IMR-90 (cell line): ENCODE measurements around the gene CRYBG3. TPM values are rescaled to one million over a fixed set of nuclear protein-coding genes. Genes with fewer than 3 reads are reported as not detected.

Source experiments
- ATAC-seq: fragments of 200-7000 bp; cut with Tn5 transposase; 2 replicates; pipeline ENCODE4 v1.9.1; 2020; ENCODE audit warnings: low read depth, mild to moderate bottlenecking, moderate library complexity
- BruUV-seq: library from RNA; stranded (reverse); fragments of 400-500 nt; replicated peaks from 2 replicates; lab custom pipeline; 2021; lab: Mats Ljungman, UMichigan
- CTCF ChIA-PET: fragments of 300-600 bp; formaldehyde crosslinking; extraction: SDS; loops from one replicate; lab custom pipeline; 2021; ENCODE audit warnings: antibody characterized with exemption; lab: Yijun Ruan, JAX
- POLR2A ChIA-PET: fragments of 300-600 bp; sonication (Branson Sonifier 250); formaldehyde crosslinking; loops from one replicate; lab custom pipeline; 2022; ENCODE audit warnings: antibody characterized with exemption; ENCODE audit not compliant: unreplicated experiment; lab: Charles Lee
- DNase-seq: peaks from one replicate; pipeline ENCODE4 v3.0.0; 2013
- H2AFZ ChIP-seq: replicated peaks from 2 replicates; pipeline ENCODE3; 2013; ENCODE audit warnings: low read length, mild to moderate bottlenecking; ENCODE audit not compliant: poor library complexity
- H2AK5ac ChIP-seq: 2 replicates; pipeline ENCODE4 v1.6.1; 2013; ENCODE audit warnings: low read depth, low read length, inconsistent platforms
- H2AK9ac ChIP-seq: replicated peaks from 2 replicates; pipeline ENCODE3; 2013; ENCODE audit warnings: mild to moderate bottlenecking, low read depth, low read length, moderate library complexity; ENCODE audit not compliant: poor library complexity
- H2BK120ac ChIP-seq: 2 replicates; pipeline ENCODE4 v1.6.1; 2013; ENCODE audit warnings: low read depth, low read length, inconsistent platforms
- H2BK15ac ChIP-seq: 3 replicates; pipeline ENCODE4 v1.6.1; 2013; ENCODE audit warnings: low read depth, low read length, inconsistent platforms
- H2BK20ac ChIP-seq: 2 replicates; pipeline ENCODE4 v1.6.1; 2013; ENCODE audit warnings: low read depth, mild to moderate bottlenecking, inconsistent platforms, low read length, moderate library complexity
- H2BK5ac ChIP-seq: 2 replicates; pipeline ENCODE4 v1.6.1; 2013; ENCODE audit warnings: mild to moderate bottlenecking, low read depth, low read length, inconsistent platforms; ENCODE audit not compliant: poor library complexity, severe bottlenecking
- H3K14ac ChIP-seq: replicated peaks from 2 replicates; pipeline ENCODE4 v1.6.1; 2013; ENCODE audit warnings: low read depth, low read length, inconsistent platforms
- H3K18ac ChIP-seq: 2 replicates; pipeline ENCODE4 v1.6.1; 2013; ENCODE audit warnings: low read depth, low read length, control low read depth
- H3K23ac ChIP-seq: 2 replicates; pipeline ENCODE4 v1.6.1; 2013; ENCODE audit warnings: low read depth, low read length, inconsistent platforms
- H3K27ac ChIP-seq: 2 replicates; pipeline ENCODE4 v1.5.1; 2013; ENCODE audit warnings: mild to moderate bottlenecking, control low read depth, low read length; ENCODE audit not compliant: insufficient read depth
- H3K27me3 ChIP-seq: 2 replicates; pipeline ENCODE4 v1.6.1; 2013; ENCODE audit warnings: low read length; ENCODE audit not compliant: control insufficient read depth, insufficient read depth
- H3K36me3 ChIP-seq: 2 replicates; pipeline ENCODE4 v1.6.1; 2013; ENCODE audit warnings: low read length, mixed read lengths; ENCODE audit not compliant: control insufficient read depth, insufficient read depth
- H3K4ac ChIP-seq: 2 replicates; pipeline ENCODE4 v1.6.1; 2013; ENCODE audit warnings: low read depth, low read length, inconsistent platforms
- H3K4me1 ChIP-seq: 2 replicates; pipeline ENCODE4 v1.6.1; 2013; ENCODE audit warnings: low read length, mixed read lengths; ENCODE audit not compliant: control insufficient read depth, insufficient read depth
- H3K4me2 ChIP-seq: 2 replicates; pipeline ENCODE4 v1.6.1; 2013; ENCODE audit warnings: low read depth, mild to moderate bottlenecking, control low read depth, low read length, moderate library complexity
- H3K4me3 ChIP-seq: 2 replicates; pipeline ENCODE4 v1.5.1; 2013; ENCODE audit warnings: low read depth, mild to moderate bottlenecking, control low read depth, low read length, moderate library complexity; ENCODE audit not compliant: insufficient read depth
- H3K56ac ChIP-seq: 2 replicates; pipeline ENCODE4 v1.6.1; 2013; ENCODE audit warnings: low read length, inconsistent platforms; ENCODE audit not compliant: insufficient read depth; ENCODE audit errors: extremely low read depth
- H3K79me1 ChIP-seq, 2 experiments: 2 replicates each; pipeline ENCODE4 v1.6.1; 2013; ENCODE audit warnings: low read length in 2 of 2, inconsistent platforms in 1 of 2, low read depth in 1 of 2
- H3K9ac ChIP-seq: 2 replicates; pipeline ENCODE4 v1.6.1; 2013; ENCODE audit warnings: low read depth, low read length, control low read depth
- H3K9me1 ChIP-seq: 2 replicates; pipeline ENCODE4 v1.6.1; 2013; ENCODE audit warnings: low read length, inconsistent platforms; ENCODE audit not compliant: insufficient read depth
- H3K9me3 ChIP-seq: 2 replicates; pipeline ENCODE4 v1.6.1; 2013; ENCODE audit warnings: low read length; ENCODE audit not compliant: control insufficient read depth, insufficient read depth
- H4K20me1 ChIP-seq: 2 replicates; pipeline ENCODE4 v1.6.1; 2013; ENCODE audit warnings: low read length, inconsistent platforms; ENCODE audit not compliant: insufficient read depth
- H4K5ac ChIP-seq: 2 replicates; pipeline ENCODE4 v1.6.1; 2013; ENCODE audit warnings: mild to moderate bottlenecking, low read depth, low read length, control low read depth
- H4K8ac ChIP-seq, 2 experiments: 2 replicates each; pipeline ENCODE4 v1.6.1; 2013; ENCODE audit warnings: low read depth in 2 of 2, low read length in 2 of 2, control low read depth in 1 of 2, inconsistent platforms in 1 of 2
- H4K91ac ChIP-seq: 2 replicates; pipeline ENCODE4 v1.6.1; 2013; ENCODE audit warnings: low read depth, low read length, inconsistent platforms; ENCODE audit not compliant: insufficient read depth
- BHLHE40 ChIP-seq: fragments of 150-350 bp; IDR thresholded peaks from 2 replicates; pipeline ENCODE4 v1.6.1; 2016; ENCODE audit warnings: mild to moderate bottlenecking, low read depth, low read length
- CEBPB ChIP-seq: IDR thresholded peaks from 2 replicates; pipeline ENCODE4 v1.6.1; 2012; ENCODE audit warnings: low read depth, low read length, improper control_type of control experiment
- CHD1 ChIP-seq: IDR thresholded peaks from 2 replicates; pipeline ENCODE4 v1.6.1; 2012; ENCODE audit warnings: low read depth, low read length, improper control_type of control experiment
- CTCF ChIP-seq: conservative IDR thresholded peaks from 2 replicates; pipeline ENCODE4 v1.5.1; 2012; ENCODE audit warnings: mild to moderate bottlenecking, low read depth, low read length, improper control_type of control experiment
- FOS ChIP-seq: fragments of 150-350 bp; IDR thresholded peaks from 2 replicates; pipeline ENCODE4 v1.6.1; 2016; ENCODE audit warnings: low read depth, low read length
- MAFK ChIP-seq: IDR thresholded peaks from 2 replicates; pipeline ENCODE4 v1.6.1; 2012; ENCODE audit warnings: low read depth, low read length, improper control_type of control experiment
- MAZ ChIP-seq: IDR thresholded peaks from 2 replicates; pipeline ENCODE4 v1.6.1; 2012; ENCODE audit warnings: low read depth, mild to moderate bottlenecking, low read length, improper control_type of control experiment, moderate library complexity, borderline replicate concordance
- MXI1 ChIP-seq: IDR thresholded peaks from 2 replicates; pipeline ENCODE4 v1.6.1; 2012; ENCODE audit warnings: low read depth, mild to moderate bottlenecking, low read length, moderate library complexity, borderline replicate concordance
- NFE2L2 ChIP-seq: fragments of 150-350 bp; IDR thresholded peaks from 2 replicates; pipeline ENCODE4 v1.6.1; 2016; ENCODE audit warnings: low read depth, mild to moderate bottlenecking, low read length
- POLR2A ChIP-seq: IDR thresholded peaks from 2 replicates; pipeline ENCODE4 v1.6.1; 2012; ENCODE audit warnings: mild to moderate bottlenecking, low read depth, low read length
- RAD21 ChIP-seq: IDR thresholded peaks from 2 replicates; pipeline ENCODE4 v1.6.1; 2012; ENCODE audit warnings: low read length, improper control_type of control experiment
- RCOR1 ChIP-seq: IDR thresholded peaks from 2 replicates; pipeline ENCODE4 v1.6.1; 2012; ENCODE audit warnings: mild to moderate bottlenecking, low read length, improper control_type of control experiment; ENCODE audit not compliant: insufficient replicate concordance
- RFX5 ChIP-seq: IDR thresholded peaks from 2 replicates; pipeline ENCODE4 v1.8.0; 2012; ENCODE audit warnings: low read depth, mild to moderate bottlenecking, low read length, moderate library complexity
- SMC3 ChIP-seq: fragments of 150-350 bp; IDR thresholded peaks from 2 replicates; pipeline ENCODE4 v1.6.1; 2016; ENCODE audit warnings: low read depth, mild to moderate bottlenecking, antibody characterized with exemption, low read length, moderate library complexity
- dilution Hi-C: fragments of 300-500 bp; cut with HindIII; formaldehyde crosslinking; loops from one replicate; pipeline ENCODE4 v1.14.3; 2018; ENCODE audit warnings: low sequenced_read_pairs; ENCODE audit not compliant: unreplicated experiment
- in situ Hi-C: fragments of 300-500 bp; cut with MboI; formaldehyde crosslinking; loops from 3 replicates; pipeline ENCODE4 v1.14.3; 2019; ENCODE audit warnings: low sequenced_read_pairs, inconsistent platforms, mixed read lengths
- intact Hi-C: fragments of 100-400 bp; cut with micrococcal nuclease; formaldehyde crosslinking; loops from 2 replicates; pipeline ENCODE4 v1.10.0; 2022
- polyA plus RNA-seq, 3 experiments: library from polyadenylated mRNA; depleted of rRNA; stranded (reverse); fragments of >200 nt; gene quantifications; 2 replicates each; pipeline ENCODE4 v1.2.3, GENCODE V29; 2012; ENCODE audit warnings: low replicate concordance in 1 of 3
- total RNA-seq: library from RNA; depleted of rRNA; stranded (reverse); fragments of >200 nt; gene quantifications from 2 replicates; pipeline ENCODE4 v1.2.3, GENCODE V29; 2012
- TF ChIP-seq, protein P1 (sequence below): fragments of 150-350 bp; IDR thresholded peaks from 2 replicates; pipeline ENCODE4 v1.6.1; 2016; ENCODE audit warnings: low read depth, mild to moderate bottlenecking, low read length, moderate library complexity, borderline replicate concordance
- TF ChIP-seq, protein P2 (sequence below): fragments of 150-350 bp; IDR thresholded peaks from 2 replicates; pipeline ENCODE4 v1.6.1; 2017; ENCODE audit warnings: mild to moderate bottlenecking, antibody characterized with exemption, low read length, low read depth

CRYBG3 gene
- total and polyA plus RNA-seq, 2 of the 4 experiments (the other 2 are of a cell fraction) = 4.9 to 26.2 TPM

DNA sequence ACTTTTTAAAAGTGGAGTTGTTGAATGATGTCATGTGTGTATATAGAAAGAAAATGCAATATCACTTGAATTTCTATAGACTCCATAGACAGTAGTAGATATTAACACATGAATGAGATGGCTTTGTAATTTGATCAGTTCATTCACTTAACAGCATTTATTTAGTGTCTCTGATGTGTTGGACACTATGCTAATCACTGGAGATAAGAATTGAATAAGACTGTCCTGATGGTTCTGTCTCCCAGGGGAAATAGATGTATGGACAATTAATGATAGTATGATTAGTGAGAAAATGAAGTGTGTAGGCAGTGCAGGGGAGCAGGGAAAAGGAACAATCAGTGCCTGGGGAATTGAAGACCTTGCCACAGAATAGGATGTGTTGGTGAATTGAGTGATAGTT is 77.5 kb downstream of the CRYBG3 start:
- H3K18ac ChIP-seq = no peak overlapping the region
- no peak overlapping the region for H3K23ac ChIP-seq
- no peak overlapping the region for H4K8ac ChIP-seq
- H3K36me3 ChIP-seq = peaks cover 2% of the 10 kb centered on the region; the same call in 1 of the 2 replicates
- BruUV-seq = no TSS peak
- ChIA-PET CTCF (no interaction called here), POLR2A (no interaction called here)
- intact Hi-C loops (no loop called here), in situ Hi-C loops (no loop called here), dilution Hi-C loops (no loop called here)
- 0 out of 2 replicates have a peak, but pooled peaks cover 3% of the 10 kb centered on the region for H3K4me1 ChIP-seq
- no peaks in the 10 kb centered on the region for H4K20me1 ChIP-seq
- H3K27me3 ChIP-seq = no peaks in the 10 kb centered on the region
- no peak overlapping the region for H3K4me3 ChIP-seq
- H3K9ac ChIP-seq = no peak overlapping the region
- no peak overlapping the region for H2BK120ac ChIP-seq
- H3K14ac ChIP-seq = no peak overlapping the region
- H3K4me2 ChIP-seq = no peak overlapping the region
- no peak overlapping the region for H2BK5ac ChIP-seq
- no peak overlapping the region for H2AFZ ChIP-seq
- no peak overlapping the region for H3K56ac ChIP-seq
- TF ChIP-seq RFX5 (no peak), BHLHE40 (no peak), MAZ (no peak), MAFK (no peak), MXI1 (no peak), CTCF (no peak), CEBPB (no peak), CHD1 (no peak), RAD21 (no peak), POLR2A (no peak), RCOR1 (no peak), SMC3 (no peak), FOS (no peak), NFE2L2 (no peak)
- TF ChIP-seq, protein P1, sequence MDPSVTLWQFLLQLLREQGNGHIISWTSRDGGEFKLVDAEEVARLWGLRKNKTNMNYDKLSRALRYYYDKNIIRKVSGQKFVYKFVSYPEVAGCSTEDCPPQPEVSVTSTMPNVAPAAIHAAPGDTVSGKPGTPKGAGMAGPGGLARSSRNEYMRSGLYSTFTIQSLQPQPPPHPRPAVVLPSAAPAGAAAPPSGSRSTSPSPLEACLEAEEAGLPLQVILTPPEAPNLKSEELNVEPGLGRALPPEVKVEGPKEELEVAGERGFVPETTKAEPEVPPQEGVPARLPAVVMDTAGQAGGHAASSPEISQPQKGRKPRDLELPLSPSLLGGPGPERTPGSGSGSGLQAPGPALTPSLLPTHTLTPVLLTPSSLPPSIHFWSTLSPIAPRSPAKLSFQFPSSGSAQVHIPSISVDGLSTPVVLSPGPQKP = no peak
- TF ChIP-seq, protein P2, sequence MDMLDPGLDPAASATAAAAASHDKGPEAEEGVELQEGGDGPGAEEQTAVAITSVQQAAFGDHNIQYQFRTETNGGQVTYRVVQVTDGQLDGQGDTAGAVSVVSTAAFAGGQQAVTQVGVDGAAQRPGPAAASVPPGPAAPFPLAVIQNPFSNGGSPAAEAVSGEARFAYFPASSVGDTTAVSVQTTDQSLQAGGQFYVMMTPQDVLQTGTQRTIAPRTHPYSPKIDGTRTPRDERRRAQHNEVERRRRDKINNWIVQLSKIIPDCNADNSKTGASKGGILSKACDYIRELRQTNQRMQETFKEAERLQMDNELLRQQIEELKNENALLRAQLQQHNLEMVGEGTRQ = no peak
- DNase-seq = no peak
- no peak overlapping the region for H3K27ac ChIP-seq
- H2AK5ac ChIP-seq = no peak overlapping the region
- no peaks in the 10 kb centered on the region for H3K79me1 ChIP-seq
- H2AK9ac ChIP-seq = no peak overlapping the region
- no peak overlapping the region for H2BK20ac ChIP-seq
- H4K91ac ChIP-seq = no peak overlapping the region
- H4K5ac ChIP-seq = no peak overlapping the region
- no peak overlapping the region for H2BK15ac ChIP-seq
- H3K9me3 ChIP-seq = no peaks in the 10 kb centered on the region
- no peaks in the 10 kb centered on the region for H3K9me1 ChIP-seq
- no peak overlapping the region for H3K4ac ChIP-seq
- ATAC-seq = no peak
